ENCODE results near the gene NLRC5.
"Not testable (repeated sequence)": the region's sequence is repeated elsewhere in the genome, so short reads cannot be mapped to it uniquely, and the experiment has no call there.

The NLRC5 gene

DNA sequence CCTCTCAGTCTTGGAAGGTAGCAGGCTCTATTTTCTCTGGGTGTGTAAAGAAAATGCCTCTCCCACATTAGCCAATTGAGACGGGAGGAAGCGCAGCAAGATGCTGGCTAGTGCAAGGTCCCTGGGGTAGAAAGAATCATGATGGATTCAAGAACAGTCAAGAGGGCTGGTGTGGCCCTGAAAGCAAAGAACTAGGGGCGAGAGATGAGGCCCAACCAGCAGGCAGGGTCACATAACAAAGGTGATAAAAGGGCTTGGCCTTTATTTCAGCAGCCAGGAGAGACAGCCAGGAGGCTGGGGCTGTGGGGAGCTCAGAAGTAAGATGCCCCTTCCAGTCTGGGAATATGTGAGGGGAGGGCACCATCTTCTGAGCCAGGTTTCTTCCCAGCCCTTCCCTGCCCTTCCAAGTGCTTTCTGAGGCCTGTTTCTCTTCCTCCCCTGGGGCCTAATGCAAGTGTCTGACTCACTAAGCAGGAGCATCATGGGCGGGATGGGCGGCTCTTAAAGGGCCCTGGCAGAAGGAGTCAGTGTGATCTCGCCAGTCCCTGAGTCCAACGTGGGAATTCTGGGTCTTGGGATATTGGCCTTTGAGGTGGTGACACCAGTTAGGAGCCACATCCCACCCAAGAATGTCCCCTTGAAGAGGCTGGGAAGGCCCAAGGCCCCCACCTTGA, 3.9 kb upstream of the NLRC5 start:
- DNase-seq, result no peak

DNA sequence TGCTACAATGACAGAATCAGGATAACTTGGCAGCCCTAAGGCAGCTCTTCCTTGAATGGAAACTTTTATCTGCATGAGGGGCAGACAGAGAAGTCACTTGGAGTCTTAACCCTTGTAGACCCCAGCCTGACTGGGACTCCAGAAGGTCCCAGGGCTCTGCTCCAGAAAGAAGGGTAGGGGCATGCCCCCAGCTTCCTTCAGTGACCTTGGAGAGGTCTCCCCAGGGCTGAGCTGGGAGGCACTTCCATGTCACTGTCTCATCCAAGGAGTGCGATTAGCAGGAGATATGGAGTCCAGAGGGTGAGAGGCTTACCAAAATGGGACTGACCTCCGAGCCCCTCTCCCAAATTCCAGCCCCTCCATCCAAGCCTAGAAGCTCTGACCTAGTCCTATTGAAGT, 3.4 kb upstream of the NLRC5 start:
- DNase-seq, result no peak

DNA sequence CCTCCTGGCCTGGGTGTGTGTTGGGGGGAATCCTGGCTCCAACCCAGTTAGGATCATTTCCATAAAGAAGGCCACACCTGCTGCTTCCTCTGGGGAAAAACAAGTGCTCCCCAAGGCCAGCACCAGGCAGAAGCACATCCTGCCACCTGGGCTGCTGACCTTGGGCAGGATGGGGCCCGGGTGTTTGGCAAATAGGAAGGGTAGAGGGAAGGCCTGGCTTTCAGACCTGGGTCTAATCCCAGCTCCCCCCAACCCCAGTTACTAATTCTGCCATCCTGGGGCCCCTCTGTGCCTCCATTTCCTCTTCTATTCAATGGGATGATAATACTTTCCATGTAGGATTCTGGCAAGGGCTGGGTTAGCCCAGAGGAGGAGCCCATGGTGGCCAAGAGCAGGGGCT, 3.0 kb upstream of the NLRC5 start:
- no peak for DNase-seq

DNA sequence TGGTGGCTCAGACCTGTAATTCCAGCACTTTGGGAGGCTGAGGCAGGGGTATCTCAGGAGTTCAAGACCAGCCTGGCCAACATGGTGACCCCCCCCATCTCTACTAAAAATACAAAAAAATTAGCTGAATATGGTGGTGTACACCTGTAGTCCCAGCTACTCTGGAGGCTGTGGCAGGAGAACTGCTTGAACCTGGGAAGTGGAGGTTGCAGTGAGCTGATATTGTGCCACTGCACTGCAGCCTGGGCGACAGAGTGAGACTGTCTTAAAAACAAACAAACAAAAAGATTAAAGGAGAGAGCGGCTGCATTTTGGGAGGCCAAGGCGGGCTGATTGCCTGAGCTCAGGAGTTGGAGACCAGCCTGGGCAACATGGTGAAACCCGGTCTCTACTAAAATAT, 2.4 kb upstream of the NLRC5 start:
- not testable (repeated sequence) for DNase-seq

DNA sequence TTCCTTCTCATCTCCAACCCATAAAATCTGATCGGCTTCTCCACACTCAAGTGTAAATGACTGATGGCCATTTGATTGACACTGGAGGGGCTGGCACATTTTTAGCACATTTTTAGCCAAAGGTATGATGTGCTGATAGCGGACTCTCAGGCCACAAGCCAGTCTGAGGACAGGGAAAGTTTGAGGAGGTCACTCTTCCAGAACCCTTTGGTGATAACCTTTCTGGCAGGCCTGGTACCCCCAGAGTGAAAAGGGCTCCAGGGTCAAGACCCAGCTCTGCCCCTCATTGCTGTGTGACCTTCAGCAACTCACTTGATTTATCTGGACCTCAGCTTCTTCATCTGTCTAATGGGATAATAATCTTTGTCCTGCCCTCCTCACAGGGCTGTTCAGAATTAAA, 1.7 kb upstream of the NLRC5 start:
- DNase-seq, result no peak

DNA sequence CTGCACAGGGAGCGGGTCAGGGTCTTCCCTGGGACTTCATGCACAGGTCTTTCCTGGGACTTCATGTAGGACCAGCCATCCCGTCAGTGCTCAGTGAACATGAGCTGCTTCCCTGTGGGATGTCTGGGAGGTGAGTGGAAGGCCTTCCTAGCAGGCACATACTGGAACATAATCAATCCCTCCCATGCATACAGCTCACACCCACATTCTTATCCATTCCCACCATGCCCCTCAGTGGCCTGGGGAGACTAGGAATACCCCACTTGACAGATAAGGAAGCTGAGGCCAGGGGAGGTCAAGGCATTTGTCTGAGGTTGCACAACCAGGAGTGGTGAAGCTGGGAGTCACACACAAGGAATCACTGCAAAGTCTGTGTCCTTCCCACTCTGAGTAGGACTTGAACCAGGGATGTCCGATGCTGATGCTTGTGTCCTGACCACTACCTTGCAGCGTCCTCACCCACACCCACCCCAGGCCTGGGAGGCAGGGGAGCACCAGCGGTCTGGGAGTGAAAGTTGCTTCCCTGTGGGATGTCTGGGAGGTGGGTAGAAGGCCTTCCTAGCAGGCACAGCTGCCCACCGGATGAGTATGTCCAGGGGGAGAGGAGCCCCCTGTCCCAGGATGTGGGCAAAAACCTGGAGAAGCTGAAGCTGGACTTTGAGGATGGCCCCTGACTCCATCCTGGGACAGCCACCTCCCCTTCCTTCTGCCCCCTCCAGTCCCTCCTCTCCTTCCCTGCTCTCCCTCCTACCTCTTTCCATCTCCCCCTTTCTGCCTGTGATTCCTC, 1.0 kb upstream of the NLRC5 start:
- no peak for DNase-seq

DNA sequence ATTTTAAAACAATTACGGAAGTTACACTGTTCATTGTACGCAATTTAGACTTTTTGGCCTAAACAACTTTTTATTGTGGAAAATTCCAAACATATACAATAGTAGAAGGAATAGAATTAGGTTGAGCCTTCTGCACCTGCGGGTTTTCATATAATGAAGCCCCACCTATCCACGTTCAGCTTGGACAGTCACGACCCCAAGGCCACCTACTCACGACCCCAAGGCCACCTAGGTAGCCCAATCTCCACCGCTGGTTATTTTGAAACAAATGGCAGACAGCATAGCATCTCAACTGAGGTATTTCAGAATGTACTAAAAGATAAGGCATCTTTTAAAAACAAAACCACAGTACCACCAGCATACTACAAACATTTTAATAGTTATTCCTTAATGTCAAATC, 631 bp downstream of the NLRC5 start:
- DNase-seq, result no peak

DNA sequence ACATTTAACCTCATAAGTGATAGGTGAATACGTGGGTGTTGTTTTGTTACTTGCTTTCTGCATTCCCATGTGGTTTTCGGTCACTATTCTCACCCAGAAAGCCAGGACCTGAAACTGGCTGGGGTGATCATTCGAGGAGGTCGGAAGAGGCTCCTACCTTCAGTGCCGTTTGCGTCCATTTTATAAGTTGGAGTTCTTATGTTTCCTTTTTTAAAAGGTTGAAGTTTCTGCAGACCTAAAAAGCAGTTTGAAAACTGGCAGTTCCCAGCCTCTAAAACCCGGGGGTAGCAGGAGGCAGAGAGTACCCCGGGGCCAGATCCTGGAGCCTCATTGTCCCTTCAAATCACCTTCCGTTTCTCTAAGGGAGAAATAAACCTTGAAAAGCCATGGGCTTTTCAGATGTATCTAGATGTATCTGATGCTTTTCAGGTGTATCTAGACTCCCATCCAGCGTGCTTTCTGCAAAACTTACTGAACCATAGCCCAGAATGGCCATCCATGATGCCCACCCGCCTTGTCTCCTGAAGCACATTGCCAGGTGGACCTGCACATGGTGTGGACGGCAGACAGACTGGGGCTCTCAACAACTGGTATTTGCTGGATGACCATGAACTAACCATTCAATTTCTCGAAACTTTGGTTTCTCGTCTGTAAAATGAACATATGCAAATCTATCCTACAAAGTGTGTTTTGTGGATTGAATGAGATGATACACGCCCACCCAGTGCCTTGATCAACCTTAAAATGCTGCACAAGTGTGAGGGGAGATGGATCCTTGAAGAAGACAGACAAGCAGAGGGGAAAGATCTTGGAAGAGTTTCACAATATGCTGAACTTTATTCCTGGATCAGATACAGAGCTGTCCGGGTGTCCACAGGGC, 1.3 kb downstream of the NLRC5 start:
- DNase-seq, result no peak

DNA sequence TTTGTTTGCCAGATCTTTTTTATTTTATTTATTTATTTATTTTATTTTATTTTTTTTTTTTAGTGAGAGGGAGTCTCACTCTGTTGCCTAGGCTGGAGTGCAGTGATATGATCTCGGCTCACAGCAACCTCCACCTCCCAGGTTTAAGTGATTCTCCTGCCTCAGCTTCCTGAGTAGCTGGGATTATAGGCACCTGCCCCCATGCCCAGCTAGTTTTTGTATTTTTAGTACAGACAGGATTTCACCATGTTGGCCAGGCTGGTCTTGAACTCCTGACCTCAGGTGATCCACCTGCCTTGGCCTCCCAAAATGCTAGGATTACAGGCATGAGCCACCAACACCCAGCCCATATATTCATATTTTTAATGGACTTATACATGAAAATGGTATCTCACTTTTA, 3.1 kb downstream of the NLRC5 start:
- not testable (repeated sequence) for DNase-seq

DNA sequence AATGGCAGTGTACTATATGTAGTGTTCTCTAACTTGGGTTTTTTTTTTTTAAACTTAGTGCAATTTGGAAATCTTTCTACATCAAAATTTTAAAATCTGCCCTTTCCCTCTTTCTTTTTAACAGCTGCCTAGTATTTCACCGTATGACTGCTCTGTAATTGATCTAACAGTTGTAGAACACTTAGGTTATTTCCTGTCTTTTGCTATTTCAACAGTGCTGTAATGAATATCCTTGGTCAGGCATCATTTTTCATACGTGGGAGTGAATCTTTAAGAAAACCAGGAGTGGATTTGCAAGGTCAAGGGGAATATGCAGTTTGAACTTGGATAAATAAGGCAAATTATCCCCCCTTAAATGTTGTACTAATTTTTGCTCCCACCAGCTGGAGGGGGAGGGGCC, 3.8 kb downstream of the NLRC5 start:
- no peak for DNase-seq

DNA sequence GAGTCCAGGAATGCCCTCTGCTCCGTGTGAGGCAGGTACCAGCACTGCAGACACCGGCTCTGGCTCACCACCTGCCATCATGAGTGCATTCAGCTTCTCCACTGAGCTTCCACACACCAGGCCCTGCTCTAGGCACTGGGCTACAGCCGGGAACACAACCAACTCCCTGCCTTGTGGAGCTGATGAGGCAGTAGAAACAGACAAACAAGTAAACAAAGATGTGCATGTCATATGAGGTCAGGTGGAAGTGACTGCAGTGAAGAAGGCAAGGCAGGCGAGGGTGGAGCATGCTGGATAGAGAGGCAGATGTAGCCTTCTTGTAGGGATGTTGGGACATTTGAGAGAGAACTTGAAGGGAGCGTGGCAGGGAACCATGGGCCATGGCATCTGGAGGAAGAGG, 5.0 kb downstream of the NLRC5 start:
- DNase-seq, result no peak

DNA sequence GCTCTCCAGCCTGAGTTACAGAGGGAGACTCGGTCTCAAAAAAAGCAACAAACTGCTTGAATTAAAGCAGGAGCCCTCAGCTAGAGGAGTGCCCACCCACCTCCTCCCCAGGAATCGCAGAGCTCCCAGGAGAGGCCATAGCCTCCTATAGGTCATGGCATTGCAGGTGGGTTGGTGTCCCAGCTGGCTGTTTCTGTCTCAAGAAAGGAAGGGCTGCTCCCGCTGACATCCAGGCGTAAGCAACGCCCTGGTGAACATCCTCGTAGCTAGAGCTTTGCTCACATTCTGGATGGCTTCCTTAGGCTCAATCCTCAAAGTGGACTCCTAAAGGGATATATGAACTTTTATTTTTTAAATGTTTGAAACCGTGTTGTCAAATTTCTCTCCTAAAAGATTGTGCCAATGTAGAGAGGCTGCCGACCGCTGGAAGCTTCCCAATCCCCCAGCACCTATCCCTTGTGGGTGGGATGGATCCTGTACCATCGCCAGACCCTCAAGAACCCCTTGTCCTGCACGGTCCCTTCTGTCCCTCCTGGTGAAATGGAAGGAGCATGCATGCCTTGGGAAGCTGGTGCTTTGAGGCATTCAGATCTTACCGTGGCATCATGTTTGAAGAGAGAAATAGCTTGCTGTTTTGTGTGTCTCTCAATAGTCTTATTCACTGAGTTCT, 5.9 kb downstream of the NLRC5 start:
- DNase-seq, result no peak

DNA sequence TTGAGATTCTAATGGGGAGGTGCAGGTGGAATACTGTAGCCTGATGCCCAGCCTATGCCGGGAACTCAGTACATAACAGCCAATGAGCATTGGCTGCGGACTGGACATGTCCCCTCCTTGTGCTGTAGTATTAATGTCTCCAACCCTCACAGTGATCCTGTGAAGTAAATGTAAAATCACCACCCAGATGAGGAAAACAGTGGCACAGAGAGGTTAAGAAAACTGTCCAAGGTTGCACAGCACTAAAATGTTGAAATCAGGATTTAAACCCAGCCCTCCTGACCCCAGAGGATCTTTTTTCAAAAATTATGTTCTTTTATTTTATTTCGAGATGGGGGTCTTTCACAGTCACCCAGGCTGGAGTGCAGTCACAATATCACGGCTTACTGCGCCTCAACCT, 7.9 kb downstream of the NLRC5 start:
- no peak for DNase-seq

DNA sequence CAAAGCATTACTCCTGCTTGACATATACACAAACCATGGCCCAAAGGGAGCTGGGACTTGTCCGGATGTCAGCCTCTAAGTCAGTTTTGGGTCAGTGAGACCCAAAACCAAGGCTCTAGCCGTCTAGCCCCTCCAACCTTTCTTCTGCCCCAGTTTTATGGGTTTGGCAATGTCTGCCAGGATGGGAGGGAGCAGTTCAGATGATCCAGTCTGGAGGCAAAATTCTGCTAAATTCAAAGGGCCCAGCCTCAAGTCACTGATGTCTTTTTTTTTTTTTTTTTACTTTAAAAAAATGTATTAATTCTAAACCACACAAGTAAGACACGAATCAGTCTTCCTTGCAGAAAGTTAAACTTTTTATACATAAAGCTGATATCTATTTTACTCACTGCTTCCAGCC, 8.6 kb downstream of the NLRC5 start:
- no peak for DNase-seq

DNA sequence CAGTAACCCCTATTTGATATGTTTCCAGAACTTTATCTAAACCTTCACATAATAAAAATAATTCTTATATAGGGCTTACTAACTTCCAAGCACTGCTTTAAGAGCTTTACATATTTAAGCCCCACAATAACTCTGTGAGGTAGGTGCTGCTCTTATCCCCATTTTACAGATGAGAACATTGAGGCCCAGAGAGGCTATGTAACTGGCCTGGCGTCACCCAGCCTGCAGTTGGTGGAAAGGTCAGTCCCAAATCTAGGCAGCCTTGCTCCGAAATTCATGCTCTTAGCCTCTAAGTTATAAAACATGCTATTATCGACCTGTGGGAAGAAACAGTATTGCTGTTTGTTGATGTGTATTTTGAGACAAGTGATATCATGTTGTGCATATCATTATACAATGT, 9.0 kb downstream of the NLRC5 start:
- no peak for DNase-seq

DNA sequence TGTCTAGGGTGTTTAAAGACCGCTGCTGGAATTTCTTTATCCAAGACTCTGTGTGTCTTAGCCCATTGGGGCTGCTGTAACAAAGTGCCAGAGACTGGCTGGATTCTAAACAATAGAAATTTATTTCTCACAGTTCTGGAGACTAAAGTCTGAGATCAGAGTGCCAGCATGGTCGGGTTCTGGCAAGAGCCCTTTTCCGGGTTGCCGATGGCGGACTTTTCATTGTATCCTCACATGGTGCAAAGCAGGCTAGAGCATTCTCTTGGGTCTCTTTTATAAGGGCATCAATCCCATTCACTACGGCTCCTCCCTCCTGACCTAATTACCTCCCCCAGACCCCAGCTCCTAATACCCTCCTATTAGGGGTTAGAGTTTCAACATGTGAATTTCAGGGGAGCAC, 9.5 kb downstream of the NLRC5 start:
- DNase-seq, result no peak

DNA sequence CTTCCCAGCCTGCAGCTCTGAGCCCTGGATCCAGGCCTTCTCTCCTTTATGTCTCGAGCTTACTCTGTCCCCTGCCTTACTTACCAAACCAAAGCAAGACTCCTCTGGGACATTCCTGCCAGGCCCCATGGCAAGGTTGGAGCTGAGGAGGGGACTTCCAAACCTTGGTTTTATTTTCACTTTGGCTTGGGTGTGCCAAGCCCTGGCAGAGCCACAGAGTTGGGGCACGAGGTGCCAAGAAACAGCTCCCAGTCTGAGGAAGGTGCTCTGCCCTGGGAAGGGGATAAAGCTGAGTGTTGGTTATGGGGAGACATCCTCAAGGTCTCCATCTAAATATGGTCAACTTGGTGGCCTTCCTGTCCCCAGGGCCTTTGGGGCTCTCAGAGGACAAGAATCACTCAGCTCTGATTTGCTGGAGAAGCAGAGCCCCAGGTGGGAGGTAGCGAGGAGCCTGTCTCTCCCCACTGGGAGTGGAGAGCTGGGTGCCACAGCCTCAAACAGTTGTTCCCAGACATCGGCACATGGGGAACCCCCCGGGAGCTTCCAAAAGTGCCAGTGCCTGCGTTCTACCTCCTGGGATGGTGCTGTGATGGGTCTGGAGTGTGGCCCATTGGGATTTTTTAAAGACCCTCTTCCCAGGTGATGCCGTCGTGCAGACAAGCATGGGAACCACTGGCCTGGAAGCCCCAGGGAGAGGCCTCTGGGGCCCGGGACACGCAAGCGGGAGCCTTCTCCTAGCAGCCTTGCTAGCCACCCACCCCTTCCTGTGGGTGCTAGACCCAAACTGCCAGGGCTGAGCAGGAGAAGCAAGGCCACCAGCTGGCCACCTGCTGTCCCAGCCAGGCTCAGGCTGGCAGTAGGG, 10.3 kb downstream of the NLRC5 start:
- no peak for DNase-seq

DNA sequence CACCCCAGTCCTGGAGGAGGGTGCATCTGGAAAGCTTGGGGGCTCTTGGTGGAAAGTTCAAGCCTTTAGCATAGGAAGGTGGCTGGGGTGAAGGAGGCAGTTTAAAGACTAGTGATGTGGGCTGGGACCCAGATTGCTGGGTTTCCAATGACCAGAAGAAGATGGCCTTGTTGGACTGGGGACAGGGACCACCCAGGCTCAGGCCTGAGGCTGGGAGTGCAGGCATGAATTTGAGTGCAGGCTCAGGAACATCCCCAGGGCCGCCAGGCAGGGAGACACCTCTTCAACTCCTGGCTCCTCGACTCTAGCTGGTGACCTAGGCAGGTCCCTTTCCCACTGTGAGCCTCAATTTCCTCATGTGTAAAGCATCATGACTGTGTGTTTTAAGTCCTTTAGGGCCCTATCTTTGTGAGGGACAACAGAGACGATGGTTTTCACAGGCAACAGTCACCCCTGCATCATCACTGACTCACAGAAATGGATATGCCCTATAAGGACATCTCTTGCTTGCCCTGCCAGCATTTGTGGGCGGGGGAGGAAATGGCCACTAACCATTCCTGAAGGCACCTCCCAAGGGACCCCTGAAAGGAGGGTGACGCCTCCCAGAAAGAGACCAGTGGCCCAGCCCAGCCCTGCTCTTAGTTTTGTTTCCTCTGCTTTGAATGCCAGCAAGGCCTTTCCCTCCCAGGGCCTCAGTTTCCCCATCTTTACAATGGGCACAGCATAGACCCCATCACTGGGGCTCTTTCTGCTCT, 11.1 kb downstream of the NLRC5 start:
- no peak for DNase-seq

DNA sequence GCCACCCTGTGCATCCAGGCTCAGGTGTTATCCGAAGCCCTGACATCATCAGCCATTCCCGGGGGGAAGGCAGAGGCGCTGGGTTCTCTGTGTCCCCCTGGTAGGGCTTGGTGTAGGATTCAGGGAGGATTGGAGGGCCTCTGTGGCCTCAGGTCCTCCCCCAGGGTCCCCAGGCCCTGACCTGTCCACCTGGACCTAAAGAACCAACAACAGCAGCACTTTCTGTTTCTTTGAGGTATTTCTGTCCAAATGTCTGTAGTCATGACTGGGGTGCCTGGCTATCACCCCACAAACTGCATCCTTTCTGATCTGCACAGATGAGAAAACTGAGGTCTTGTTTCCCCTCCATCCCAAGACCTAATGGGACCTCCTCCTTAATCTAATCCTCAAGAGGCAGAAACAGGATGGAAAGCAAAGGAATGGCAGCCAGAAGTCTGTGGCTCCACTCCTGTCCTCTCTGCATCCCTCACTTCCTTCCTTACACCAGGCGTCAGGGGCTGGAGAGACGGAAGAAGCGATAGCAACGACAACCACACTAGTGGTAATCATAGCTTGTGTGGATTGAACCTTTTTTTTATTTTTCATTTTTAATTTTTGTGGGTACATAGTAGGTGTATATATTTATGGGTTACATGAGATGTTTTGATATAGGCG, 11.8 kb downstream of the NLRC5 start:
- DNase-seq, result no peak

DNA sequence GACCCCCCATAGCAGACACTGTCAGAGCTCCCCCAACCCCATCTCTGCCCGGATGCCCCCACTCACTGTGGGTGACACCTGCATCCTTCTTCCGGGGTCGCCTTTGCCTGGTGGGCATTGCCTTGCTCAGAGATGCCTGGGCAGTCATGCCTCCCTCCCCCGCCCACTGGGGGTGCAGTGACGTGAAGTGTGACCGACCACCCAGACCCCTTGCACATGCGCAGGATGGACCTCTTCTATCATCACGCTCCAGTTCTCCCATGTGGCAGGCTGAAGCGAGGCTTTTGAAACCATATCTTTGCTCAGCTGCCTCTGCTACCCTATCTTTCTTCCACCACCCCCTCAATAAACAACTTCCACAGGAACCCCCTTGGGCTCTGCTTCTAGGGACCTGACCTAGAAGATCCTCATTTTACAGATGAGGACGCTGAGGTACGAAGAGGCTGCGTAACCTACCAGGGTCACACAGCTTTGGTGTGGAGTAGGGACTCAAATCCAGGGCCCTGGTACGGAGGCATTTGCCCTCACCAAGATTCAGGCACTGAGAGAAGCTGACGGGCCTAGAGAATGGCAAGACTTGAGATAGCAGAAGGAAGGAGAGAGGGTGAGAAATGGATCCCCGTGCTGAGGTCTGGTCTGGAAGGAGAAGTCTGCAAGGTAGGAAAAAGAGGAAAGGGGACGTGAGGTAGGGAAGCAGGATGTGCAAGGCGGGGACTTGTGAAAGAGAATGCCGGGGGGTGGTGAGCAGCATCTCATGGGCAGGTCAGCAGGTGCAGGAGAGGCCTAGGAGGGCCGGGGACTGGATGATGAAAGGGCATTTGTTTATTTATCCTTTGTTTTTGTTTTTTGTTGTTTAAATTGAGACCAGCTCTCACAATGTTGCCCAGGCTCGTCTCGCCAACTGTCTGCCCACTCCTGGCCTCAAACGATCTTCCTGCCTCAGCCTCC, 14.4 kb downstream of the NLRC5 start:
- no peak for DNase-seq

Data from NCI-H510A (cell line).